ENCODE data around the gene ARHGAP35.

DNA sequence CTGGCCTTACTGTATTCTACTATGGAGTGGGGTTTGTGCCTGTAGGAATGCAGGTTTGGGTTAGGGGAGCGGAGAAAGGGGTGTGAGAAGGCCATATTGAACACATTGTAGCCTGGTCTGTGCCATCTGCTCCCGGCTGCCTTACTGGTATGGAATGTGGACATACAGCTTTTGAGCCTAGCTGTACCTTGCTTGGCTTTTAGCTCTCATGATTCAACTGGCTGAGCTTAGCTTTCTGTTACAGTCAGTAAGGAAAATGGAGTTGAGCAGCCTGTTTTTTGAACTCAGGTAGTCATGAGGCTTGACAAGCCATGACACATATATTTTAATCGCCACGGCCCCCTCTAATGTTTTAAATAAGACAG is 41.6 kb downstream of the ARHGAP35 start:
- TF ChIP-seq CTCF (IDR thresholded peaks at IDR 0.05) (no peak), SIN3A (IDR thresholded peaks at IDR 0.05; ENCODE audit: borderline replicate concordance, insufficient read depth, low read depth, low read length) (no peak), POLR2AphosphoS5 (IDR thresholded peaks at IDR 0.05; ENCODE audit: low read depth, low read length) (no peak)
